Posterior cingulate gyrus (tissue), 11 donors: ENCODE data around the gene TRIM22.

ENCODE experiments used
- DNase-seq, 10 donors: peaks; one replicate each; pipeline versions ENCODE4 v3.0.0 to v3.0.0-alpha.2; 2020 to 2021; ENCODE audit warnings: mixed read lengths in 3 of 10
- intact Hi-C: fragments of 100-400 bp; cut with DNase I; formaldehyde crosslinking; loops from one replicate; pipeline ENCODE4 v1.15.1; 2023

TRIM22 gene

GRCh38 chr11:5737091-5737490 is 47.5 kb downstream of the TRIM22 start:
- DNase-seq, result no peak

DNA sequence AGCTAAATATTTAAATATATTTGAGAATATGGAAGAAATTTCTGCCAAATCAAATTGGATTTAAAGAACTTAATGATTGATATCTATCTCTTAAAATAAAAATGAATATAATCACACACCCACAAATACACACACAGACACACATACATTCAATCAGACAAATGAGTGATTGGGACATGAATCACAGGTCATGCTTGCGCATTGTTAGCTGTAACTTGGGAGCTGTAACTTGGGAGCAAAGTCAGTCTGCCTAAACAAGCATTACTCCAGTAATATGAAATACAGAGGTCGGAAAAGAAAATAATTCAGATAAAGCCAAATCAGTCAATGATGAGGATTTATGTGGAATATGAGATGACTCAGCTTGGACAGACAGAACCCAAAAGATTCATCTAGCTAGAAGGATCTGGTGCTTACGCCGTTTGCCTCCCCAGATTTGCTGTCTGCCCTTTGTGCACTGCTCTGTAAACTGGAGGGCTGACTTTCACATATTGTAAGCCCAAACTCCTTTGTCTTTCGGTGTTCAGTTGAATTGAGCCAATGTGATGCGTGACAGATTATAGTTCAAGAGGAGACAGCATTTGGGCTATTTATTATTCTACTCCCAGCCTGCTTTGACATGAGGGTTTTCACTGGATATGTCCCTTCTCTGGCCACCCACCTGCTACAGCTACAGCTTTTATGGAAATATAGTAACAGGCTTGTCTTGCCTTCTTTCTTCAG is 48.2 kb downstream of the TRIM22 start:
- intact Hi-C loops, result no loop called here
- no peak for DNase-seq

More at GRCh38 chr11:5737091-5737490, 47.5 kb downstream of the TRIM22 start:
- intact Hi-C loops, result no loop called here

DNA sequence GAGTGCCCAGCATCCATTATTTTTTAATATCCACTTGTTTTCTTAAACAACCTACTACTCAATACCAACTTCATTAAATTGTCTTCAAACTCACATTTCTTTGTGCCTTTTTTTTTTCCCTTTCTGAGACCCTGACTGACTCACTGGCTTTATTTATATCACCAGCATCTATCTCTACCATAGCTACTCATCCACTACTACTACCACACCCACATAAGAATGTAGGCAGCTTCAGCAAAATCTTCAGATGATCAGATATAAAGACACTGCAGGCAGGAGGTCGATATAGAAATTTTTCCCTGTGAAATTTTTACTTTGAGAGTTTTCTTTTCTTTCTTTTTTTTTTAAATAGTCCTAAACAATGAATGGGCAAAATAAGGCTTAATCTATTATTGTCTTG is 48.8 kb downstream of the TRIM22 start:
- intact Hi-C loops, result no loop called here
- no peak for DNase-seq

- DNase-seq, result no peak
- intact Hi-C loops, result no loop called here
Observed at GRCh38 chr11:5746614-5747013, 57.0 kb downstream of the TRIM22 start.

DNA sequence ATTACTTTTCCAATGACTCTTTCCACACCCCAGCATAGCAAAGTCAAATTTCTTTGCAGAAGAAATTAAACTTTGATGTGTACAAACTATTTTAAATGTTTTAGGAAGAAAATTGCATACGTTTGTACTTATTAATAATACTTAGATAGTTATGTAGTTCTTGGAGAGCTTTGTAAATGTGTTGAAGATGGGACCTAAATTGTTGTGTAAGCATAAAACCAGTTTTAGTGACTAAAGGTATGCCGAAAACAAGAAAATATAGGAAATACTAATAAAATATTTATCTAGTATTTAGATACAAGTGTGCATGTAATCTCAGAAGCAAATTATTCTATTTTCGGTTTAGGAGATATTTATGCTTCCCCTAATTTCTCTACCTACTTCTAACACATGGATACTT is 60.2 kb downstream of the TRIM22 start:
- intact Hi-C loops, result no loop called here
- no peak for DNase-seq

GRCh38 chr11:5753943-5754342 is 64.4 kb downstream of the TRIM22 start, which contains the start of gene OR52N4:
Gene OR52N4 (plus strand): TSS chr11:5754243. CDS start chr11:5754741, 498 bp downstream.
- intact Hi-C loops, result no loop called here

More at GRCh38 chr11:5753943-5754342, 64.4 kb downstream of the TRIM22 start, which contains the start of gene OR52N4:
- DNase-seq, result no peak
